Gastrocnemius medialis (tissue), 4 donors: Measurements from ENCODE around the gene PHLPP2. TPM values are rescaled to one million over a fixed set of nuclear protein-coding genes. Genes with fewer than 3 reads are reported as not detected.

Experiments used
- ATAC-seq, 2 donors: fragments of 150-250 bp; one replicate each; pipeline ENCODE4 v1.9.1; 2016
- DNase-seq, 2 donors: peaks; one replicate each; pipeline ENCODE4 v3.0.0-alpha.2; 2019
- H3K27ac ChIP-seq, 4 donors: fragments of 200-600 bp; sonication (generic); 1 replicate in 1 of 4; 2 replicates in 3 of 4; pipeline ENCODE4 v1.5.1; 2016 to 2018; ENCODE audit warnings: mild to moderate bottlenecking in 2 of 4, moderate library complexity in 1 of 4
- H3K27me3 ChIP-seq, 3 donors: fragments of 200-600 bp; sonication (generic) in 2 of 3; 1 replicate in 1 of 3; 2 replicates in 2 of 3; pipeline versions ENCODE4 v1.5.1 to v1.6.0; 2016 to 2019; ENCODE audit warnings: mild to moderate bottlenecking in 1 of 3, moderate library complexity in 1 of 3
- H3K36me3 ChIP-seq, 2 donors: fragments of 200-600 bp; sonication (generic) in 1 of 2; one replicate each; pipeline ENCODE4 v1.5.1; 2017 to 2018
- H3K4me1 ChIP-seq, 2 donors: fragments of 200-600 bp; sonication (generic) in 1 of 2; one replicate each; pipeline ENCODE4 v1.5.1; 2016 to 2017; ENCODE audit warnings: mild to moderate bottlenecking in 2 of 2
- H3K4me3 ChIP-seq, 4 donors: fragments of 200-600 bp; sonication (generic) in 3 of 4; 1 replicate in 1 of 4; 2 replicates in 3 of 4; pipeline ENCODE4 v1.5.1; 2016 to 2019; ENCODE audit warnings: mild to moderate bottlenecking in 2 of 4
- H3K9me3 ChIP-seq, 3 donors: fragments of 200-600 bp; sonication (generic) in 2 of 3; 1 replicate in 1 of 3; 2 replicates in 2 of 3; pipeline ENCODE4 v1.5.1; 2016 to 2019
- CTCF ChIP-seq, 5 experiments: fragments of 450-650 bp in 3 of 5; fragments of 200-600 bp in 2 of 5; sonication (generic) in 2 of 5; IDR thresholded peaks in 4 of 5; conservative IDR thresholded peaks in 1 of 5; 1 replicate in 4 of 5; 2 replicates in 1 of 5; pipeline ENCODE4 v1.5.1; 2016 to 2019; ENCODE audit warnings: antibody characterized with exemption in 5 of 5, mild to moderate bottlenecking in 3 of 5, moderate library complexity in 3 of 5
- POLR2A ChIP-seq, 2 donors: fragments of 450-650 bp; IDR thresholded peaks; one replicate each; pipeline ENCODE4 v1.6.1; 2017; ENCODE audit warnings: antibody characterized with exemption in 2 of 2, mild to moderate bottlenecking in 2 of 2, moderate library complexity in 2 of 2
- in situ Hi-C, 4 donors: fragments of 200-750 bp; cut with MboI; loops; one replicate each; pipeline versions ENCODE4 v1.15.0 to v1.8.0; 2017; ENCODE audit warnings: low sequenced_read_pairs in 4 of 4
- intact Hi-C: fragments of 100-400 bp; cut with DNase I; formaldehyde crosslinking; loops from one replicate; pipeline ENCODE4 v1.15.1; 2023; ENCODE audit warnings: low total_unique reads
- total RNA-seq, 4 donors: library from RNA; depleted of rRNA; stranded (reverse); fragments of >200 nt; gene quantifications; one replicate each; pipeline versions ENCODE4 v1.1.0 to v1.2.3, GENCODE V29; 2016

Gene PHLPP2
- total RNA-seq, 4 donors from 2014 or later: 4.5 to 9.1 (median 5.0) TPM

GRCh38 chr16:71630808-71631207, 93.7 kb downstream of the PHLPP2 start:
- TF ChIP-seq POLR2A (IDR thresholded peaks at IDR 0.05) (no peak), CTCF (IDR thresholded peaks at IDR 0.05 in 4 of 5, conservative IDR thresholded peaks at IDR 0.05 in 1 of 5) (no peak)
- Histone ChIP-seq H3K9me3 (no peaks in the 10 kb centered on the region), H3K4me3 (no peak overlapping the region), H3K4me1 (peaks cover 0 to 5% of the 10 kb centered on the region in 2 donors), H3K27ac (no peak overlapping the region), H3K27me3 (peaks cover 22 to 25% (median 22%) of the 10 kb centered on the region in 3 donors), H3K36me3 (no peaks in the 10 kb centered on the region)
- in situ Hi-C loops (no loop called here), intact Hi-C loops (no loop called here)
- ATAC-seq (no peak), DNase-seq (no peak)

GRCh38 chr16:71629278-71630016, 95.1 kb downstream of the PHLPP2 start:
- TF ChIP-seq CTCF (IDR thresholded peaks at IDR 0.05 in 4 of 5, conservative IDR thresholded peaks at IDR 0.05 in 1 of 5): no peak
- no peak for TF ChIP-seq POLR2A (IDR thresholded peaks at IDR 0.05)
- H3K4me3 ChIP-seq: no peak overlapping the region
- H3K27me3 ChIP-seq: peaks cover 30 to 38% (median 34%) of the 10 kb centered on the region in 3 donors
- no peak overlapping the region for H3K27ac ChIP-seq
- DNase-seq: no peak
- H3K4me1 ChIP-seq: peaks cover 0 to 5% of the 10 kb centered on the region in 2 donors
- H3K36me3 ChIP-seq: no peaks in the 10 kb centered on the region
- H3K9me3 ChIP-seq: no peaks in the 10 kb centered on the region
- in situ Hi-C loops (no loop called here), intact Hi-C loops (no loop called here)
- no peak for ATAC-seq

- peaks cover 35 to 43% (median 36%) of the 10 kb centered on the region in 3 donors for H3K27me3 ChIP-seq
- TF ChIP-seq POLR2A (IDR thresholded peaks at IDR 0.05): no peak
- no peak for TF ChIP-seq CTCF (IDR thresholded peaks at IDR 0.05 in 4 of 5, conservative IDR thresholded peaks at IDR 0.05 in 1 of 5)
- DNase-seq (no peak), ATAC-seq (no peak)
- H3K9me3 ChIP-seq: no peaks in the 10 kb centered on the region
- H3K4me1 ChIP-seq: peaks cover 0 to 5% of the 10 kb centered on the region in 2 donors
- no peak overlapping the region for H3K4me3 ChIP-seq
- intact Hi-C loops: no loop called here
- no peaks in the 10 kb centered on the region for H3K36me3 ChIP-seq
- no peak overlapping the region for H3K27ac ChIP-seq
- in situ Hi-C loops: no loop called here
These were observed 95.7 kb downstream of the PHLPP2 start for GRCh38 chr16:71628810-71629209.

GRCh38 chr16:71627731-71628181, 96.7 kb downstream of the PHLPP2 start:
- H3K27me3 ChIP-seq: peaks cover 36 to 44% (median 38%) of the 10 kb centered on the region in 3 donors
- no peak overlapping the region for H3K4me3 ChIP-seq
- H3K27ac ChIP-seq: no peak overlapping the region
- intact Hi-C loops (no loop called here), in situ Hi-C loops (no loop called here)
- DNase-seq: no peak
- no peak for TF ChIP-seq CTCF (IDR thresholded peaks at IDR 0.05 in 4 of 5, conservative IDR thresholded peaks at IDR 0.05 in 1 of 5)
- no peak for TF ChIP-seq POLR2A (IDR thresholded peaks at IDR 0.05)
- ATAC-seq: no peak
- H3K9me3 ChIP-seq: no peaks in the 10 kb centered on the region
- H3K36me3 ChIP-seq: no peaks in the 10 kb centered on the region
- H3K4me1 ChIP-seq: peaks cover 0 to 5% of the 10 kb centered on the region in 2 donors
